HL-60 (cell line): ENCODE measurements around the gene BCL2.

Source experiments
- DNase-seq, 2 experiments: peaks; one replicate each; pipeline ENCODE4 v3.0.0-alpha.2; 2010 to 2020; ENCODE audit warnings: low read depth in 1 of 2, low spot score in 1 of 2
- H3K27ac ChIP-seq: fragments of 250-450 bp; sonication (Bioruptor Pico); replicated peaks from 2 replicates; pipeline ENCODE4 v1.5.1; 2020; ENCODE audit warnings: mild to moderate bottlenecking, moderate library complexity
- H3K27me3 ChIP-seq: fragments of 250-450 bp; sonication (Bioruptor Pico); 2 replicates; pipeline ENCODE4 v1.5.1; 2021; ENCODE audit warnings: mild to moderate bottlenecking, moderate library complexity; ENCODE audit not compliant: insufficient read depth, poor library complexity, severe bottlenecking
- H3K4me3 ChIP-seq: replicated peaks from 2 replicates; pipeline ENCODE4 v1.5.1; 2011; ENCODE audit warnings: mild to moderate bottlenecking, control low read depth, low read length; ENCODE audit not compliant: insufficient read depth
- GABPA ChIP-seq: IDR thresholded peaks from 2 replicates; pipeline ENCODE4 v1.6.1; 2012; ENCODE audit warnings: low read depth
- POLR2AphosphoS5 ChIP-seq: IDR thresholded peaks from 2 replicates; pipeline ENCODE4 v1.6.1; 2012; ENCODE audit warnings: low read depth
- SPI1 ChIP-seq: IDR thresholded peaks from 2 replicates; pipeline ENCODE4 v1.6.1; 2012; ENCODE audit warnings: low read depth, mild to moderate bottlenecking, borderline replicate concordance
- TF ChIP-seq, protein P1 (sequence below): IDR thresholded peaks from one replicate; pipeline ENCODE4 v1.5.1; 2011; ENCODE audit warnings: low read length, control low read depth, inconsistent platforms; ENCODE audit not compliant: insufficient read depth
- TF ChIP-seq, protein P2 (sequence below): IDR thresholded peaks from 2 replicates; pipeline ENCODE4 v1.6.1; 2012; ENCODE audit warnings: low read depth; ENCODE audit not compliant: insufficient replicate concordance

The BCL2 gene

DNA sequence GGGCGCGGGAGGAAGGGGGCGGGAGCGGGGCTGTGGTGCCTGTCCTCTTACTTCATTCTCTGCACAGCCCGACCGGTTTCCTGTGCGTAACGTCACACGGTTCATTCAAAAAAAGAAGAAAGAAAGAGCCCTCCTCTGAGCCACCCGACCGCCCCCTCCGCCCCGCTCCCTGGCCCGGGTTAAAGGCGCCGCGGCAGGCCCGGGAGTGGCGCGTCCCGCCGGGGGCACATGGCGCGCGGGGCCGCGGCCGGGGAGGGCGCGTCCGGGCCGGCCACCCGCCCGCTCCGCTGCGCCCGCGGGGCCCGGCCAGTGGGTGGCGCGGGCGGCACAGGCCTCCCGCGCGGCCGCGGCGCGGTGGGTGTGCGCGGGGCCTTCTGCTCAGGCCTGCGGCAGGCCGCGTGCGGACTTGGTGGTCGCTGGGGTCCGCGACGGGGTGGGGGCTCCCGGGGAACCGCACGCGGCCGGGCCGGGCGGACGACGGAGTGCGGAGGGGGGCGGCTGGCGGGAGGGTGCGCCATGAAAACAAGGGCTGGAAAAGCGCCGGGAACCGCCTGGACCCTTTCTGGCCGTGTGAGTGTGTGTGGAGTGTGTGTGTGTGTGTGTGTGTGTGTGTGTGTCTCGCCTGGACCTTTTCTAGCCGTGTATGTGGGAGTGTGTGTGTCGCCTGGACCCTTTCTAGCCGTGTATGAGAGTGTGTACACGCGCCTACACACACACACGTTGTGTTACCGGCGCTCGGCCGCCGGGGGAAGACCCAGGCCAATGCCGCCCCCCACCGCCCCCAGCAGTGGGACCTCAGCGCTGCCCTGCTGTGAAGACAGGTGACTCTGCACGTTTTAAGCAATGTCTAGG is 780 bp upstream of the BCL2 start:
- H3K27ac ChIP-seq = peak overlapping the region; percentile 96

DNA sequence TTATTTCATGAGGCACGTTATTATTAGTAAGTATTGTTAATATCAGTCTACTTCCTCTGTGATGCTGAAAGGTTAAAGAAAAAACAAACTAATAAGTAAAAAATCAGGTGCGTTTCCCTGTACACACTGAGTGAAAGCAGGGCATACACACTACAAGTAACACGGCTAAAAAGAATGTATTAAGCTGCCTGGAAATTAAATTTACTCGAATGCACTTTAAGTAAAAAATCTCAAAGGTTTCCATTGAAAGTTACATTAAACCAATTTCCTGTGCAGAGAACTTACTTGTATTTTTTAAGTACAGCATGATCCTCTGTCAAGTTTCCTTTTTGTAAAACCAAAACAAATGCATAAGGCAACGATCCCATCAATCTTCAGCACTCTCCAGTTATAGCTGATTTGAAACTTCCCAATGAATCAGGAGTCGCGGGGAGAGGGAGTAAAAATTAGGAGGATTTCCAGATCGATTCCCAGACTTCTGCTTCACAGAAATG is 633 bp downstream of the BCL2 start:
- DNase-seq = no peak
- H3K4me3 ChIP-seq = peak overlapping the region; percentile 97
- TF ChIP-seq, protein P1, sequence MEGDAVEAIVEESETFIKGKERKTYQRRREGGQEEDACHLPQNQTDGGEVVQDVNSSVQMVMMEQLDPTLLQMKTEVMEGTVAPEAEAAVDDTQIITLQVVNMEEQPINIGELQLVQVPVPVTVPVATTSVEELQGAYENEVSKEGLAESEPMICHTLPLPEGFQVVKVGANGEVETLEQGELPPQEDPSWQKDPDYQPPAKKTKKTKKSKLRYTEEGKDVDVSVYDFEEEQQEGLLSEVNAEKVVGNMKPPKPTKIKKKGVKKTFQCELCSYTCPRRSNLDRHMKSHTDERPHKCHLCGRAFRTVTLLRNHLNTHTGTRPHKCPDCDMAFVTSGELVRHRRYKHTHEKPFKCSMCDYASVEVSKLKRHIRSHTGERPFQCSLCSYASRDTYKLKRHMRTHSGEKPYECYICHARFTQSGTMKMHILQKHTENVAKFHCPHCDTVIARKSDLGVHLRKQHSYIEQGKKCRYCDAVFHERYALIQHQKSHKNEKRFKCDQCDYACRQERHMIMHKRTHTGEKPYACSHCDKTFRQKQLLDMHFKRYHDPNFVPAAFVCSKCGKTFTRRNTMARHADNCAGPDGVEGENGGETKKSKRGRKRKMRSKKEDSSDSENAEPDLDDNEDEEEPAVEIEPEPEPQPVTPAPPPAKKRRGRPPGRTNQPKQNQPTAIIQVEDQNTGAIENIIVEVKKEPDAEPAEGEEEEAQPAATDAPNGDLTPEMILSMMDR = no peak
- TF ChIP-seq POLR2AphosphoS5 (no peak), SPI1 (no peak), GABPA (no peak)
- TF ChIP-seq, protein P2, sequence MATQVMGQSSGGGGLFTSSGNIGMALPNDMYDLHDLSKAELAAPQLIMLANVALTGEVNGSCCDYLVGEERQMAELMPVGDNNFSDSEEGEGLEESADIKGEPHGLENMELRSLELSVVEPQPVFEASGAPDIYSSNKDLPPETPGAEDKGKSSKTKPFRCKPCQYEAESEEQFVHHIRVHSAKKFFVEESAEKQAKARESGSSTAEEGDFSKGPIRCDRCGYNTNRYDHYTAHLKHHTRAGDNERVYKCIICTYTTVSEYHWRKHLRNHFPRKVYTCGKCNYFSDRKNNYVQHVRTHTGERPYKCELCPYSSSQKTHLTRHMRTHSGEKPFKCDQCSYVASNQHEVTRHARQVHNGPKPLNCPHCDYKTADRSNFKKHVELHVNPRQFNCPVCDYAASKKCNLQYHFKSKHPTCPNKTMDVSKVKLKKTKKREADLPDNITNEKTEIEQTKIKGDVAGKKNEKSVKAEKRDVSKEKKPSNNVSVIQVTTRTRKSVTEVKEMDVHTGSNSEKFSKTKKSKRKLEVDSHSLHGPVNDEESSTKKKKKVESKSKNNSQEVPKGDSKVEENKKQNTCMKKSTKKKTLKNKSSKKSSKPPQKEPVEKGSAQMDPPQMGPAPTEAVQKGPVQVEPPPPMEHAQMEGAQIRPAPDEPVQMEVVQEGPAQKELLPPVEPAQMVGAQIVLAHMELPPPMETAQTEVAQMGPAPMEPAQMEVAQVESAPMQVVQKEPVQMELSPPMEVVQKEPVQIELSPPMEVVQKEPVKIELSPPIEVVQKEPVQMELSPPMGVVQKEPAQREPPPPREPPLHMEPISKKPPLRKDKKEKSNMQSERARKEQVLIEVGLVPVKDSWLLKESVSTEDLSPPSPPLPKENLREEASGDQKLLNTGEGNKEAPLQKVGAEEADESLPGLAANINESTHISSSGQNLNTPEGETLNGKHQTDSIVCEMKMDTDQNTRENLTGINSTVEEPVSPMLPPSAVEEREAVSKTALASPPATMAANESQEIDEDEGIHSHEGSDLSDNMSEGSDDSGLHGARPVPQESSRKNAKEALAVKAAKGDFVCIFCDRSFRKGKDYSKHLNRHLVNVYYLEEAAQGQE = no peak
- H3K27me3 ChIP-seq = no peaks in the 10 kb centered on the region
- peak overlapping the region; percentile 83 for H3K27ac ChIP-seq

More for the DNA sequence above, 780 bp upstream of the BCL2 start:
- peak; percentile 68 to 95 for DNase-seq
- peak overlapping the region; percentile 58 for H3K4me3 ChIP-seq
- TF ChIP-seq GABPA (no peak), SPI1 (no peak), POLR2AphosphoS5 (peak; percentile 74)
- TF ChIP-seq, protein P2 = no peak
- no peaks in the 10 kb centered on the region for H3K27me3 ChIP-seq

DNA sequence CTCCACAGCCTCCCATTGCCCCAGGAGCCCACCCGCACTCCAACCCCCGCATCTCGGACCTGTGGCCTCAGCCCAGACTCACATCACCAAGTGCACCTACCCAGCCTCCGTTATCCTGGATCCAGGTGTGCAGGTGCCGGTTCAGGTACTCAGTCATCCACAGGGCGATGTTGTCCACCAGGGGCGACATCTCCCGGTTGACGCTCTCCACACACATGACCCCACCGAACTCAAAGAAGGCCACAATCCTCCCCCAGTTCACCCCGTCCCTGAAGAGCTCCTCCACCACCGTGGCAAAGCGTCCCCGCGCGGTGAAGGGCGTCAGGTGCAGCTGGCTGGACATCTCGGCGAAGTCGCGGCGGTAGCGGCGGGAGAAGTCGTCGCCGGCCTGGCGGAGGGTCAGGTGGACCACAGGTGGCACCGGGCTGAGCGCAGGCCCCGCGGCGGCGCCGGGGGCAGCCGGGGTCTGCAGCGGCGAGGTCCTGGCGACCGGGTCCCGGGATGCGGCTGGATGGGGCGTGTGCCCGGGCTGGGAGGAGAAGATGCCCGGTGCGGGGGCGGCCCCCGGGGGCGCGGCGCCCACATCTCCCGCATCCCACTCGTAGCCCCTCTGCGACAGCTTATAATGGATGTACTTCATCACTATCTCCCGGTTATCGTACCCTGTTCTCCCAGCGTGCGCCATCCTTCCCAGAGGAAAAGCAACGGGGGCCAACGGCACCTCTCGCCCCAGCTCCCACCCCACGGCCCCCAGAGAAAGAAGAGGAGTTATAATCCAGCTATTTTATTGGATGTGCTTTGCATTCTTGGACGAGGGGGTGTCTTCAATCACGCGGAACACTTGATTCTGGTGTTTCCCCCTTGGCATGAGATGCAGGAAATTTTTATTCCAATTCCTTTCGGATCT is 1.3 kb downstream of the BCL2 start:
- no peaks in the 10 kb centered on the region for H3K27me3 ChIP-seq
- H3K27ac ChIP-seq = peak overlapping the region; percentile 83
- DNase-seq = peak; percentile 77 to 87
- H3K4me3 ChIP-seq = peak overlapping the region; percentile 97
- TF ChIP-seq, protein P1 = peak; percentile 97
- TF ChIP-seq POLR2AphosphoS5 (peak; percentile 61), SPI1 (no peak)

DNA sequence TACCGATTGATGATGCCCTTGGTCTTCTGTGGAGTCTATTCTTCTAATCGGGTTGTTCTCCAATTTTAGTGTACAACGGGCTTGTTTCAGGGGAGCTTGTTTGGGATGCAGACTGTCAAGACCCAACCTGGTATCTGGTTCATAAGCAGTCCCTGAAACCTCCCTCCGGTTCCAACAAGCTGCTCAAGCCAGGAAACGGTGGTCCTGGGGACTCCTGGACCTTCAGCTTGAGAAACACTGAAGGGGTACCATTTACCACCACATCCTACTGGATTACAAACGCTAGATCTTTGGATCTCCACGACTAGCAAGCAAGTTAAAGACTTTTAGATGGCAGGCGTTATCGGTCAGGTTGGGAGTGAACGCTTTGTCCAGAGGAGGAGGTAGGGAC is 2.0 kb downstream of the BCL2 start:
- DNase-seq = no peak
- 0 out of 2 replicates have a peak overlapping the region, but pooled peaks have one; percentile 9 for H3K27ac ChIP-seq
- no peaks in the 10 kb centered on the region for H3K27me3 ChIP-seq
- peak overlapping the region; percentile 97 for H3K4me3 ChIP-seq
- TF ChIP-seq SPI1 = no peak
- TF ChIP-seq, protein P2 = no peak
- no peak for TF ChIP-seq GABPA
- no peak for TF ChIP-seq POLR2AphosphoS5
- TF ChIP-seq, protein P1 = no peak
